ENCODE results near the gene ZBTB49.

Gene ZBTB49

GRCh38 chr4:4329496-4329895 lies 39.4 kb downstream of the ZBTB49 start:
- Histone ChIP-seq H2AFZ (ENCODE audit: low read length) (no peak overlapping the region), H3K4me3 (ENCODE audit: low read length, poor library complexity, severe bottlenecking) (no peak overlapping the region), H3K4me2 (ENCODE audit: low read depth, low read length, poor library complexity, severe bottlenecking) (no peak overlapping the region), H3K9ac (ENCODE audit: low read depth, low read length, poor library complexity, severe bottlenecking) (no peak overlapping the region), H3K9me2 (replicated peaks; ENCODE audit: low read depth, low read length) (no peaks in the 10 kb centered on the region), H3K27me3 (ENCODE audit: insufficient read depth, low read length, poor library complexity, severe bottlenecking) (no peaks in the 10 kb centered on the region), H3K36me3 (ENCODE audit: insufficient read depth, low read length) (no peaks in the 10 kb centered on the region), H3F3A (ENCODE audit: low read depth) (no peaks in the 10 kb centered on the region), H4K20me1 (ENCODE audit: insufficient read depth, low read length, poor library complexity, severe bottlenecking) (no peaks in the 10 kb centered on the region), H3K9me3 (ENCODE audit: insufficient read depth, low read depth, low read length) (no peaks in the 10 kb centered on the region), H3K4me1 (ENCODE audit: insufficient read depth, low read length, poor library complexity, severe bottlenecking) (no peaks in the 10 kb centered on the region), H3K79me2 (ENCODE audit: insufficient read depth, low read length) (no peaks in the 10 kb centered on the region)
- TF ChIP-seq CTCF (conservative IDR thresholded peaks at IDR 0.05; ENCODE audit: low read length) (no peak), EZH2phosphoT487 (IDR thresholded peaks at IDR 0.05; ENCODE audit: borderline replicate concordance) (no peak)

- Histone ChIP-seq H3K4me1 (ENCODE audit: insufficient read depth, low read length, poor library complexity, severe bottlenecking) (no peaks in the 10 kb centered on the region), H3K27me3 (ENCODE audit: insufficient read depth, low read length, poor library complexity, severe bottlenecking) (no peaks in the 10 kb centered on the region), H2AFZ (ENCODE audit: low read length) (no peak overlapping the region), H3K9me2 (replicated peaks; ENCODE audit: low read depth, low read length) (no peaks in the 10 kb centered on the region), H3K9ac (ENCODE audit: low read depth, low read length, poor library complexity, severe bottlenecking) (no peak overlapping the region), H3K4me3 (ENCODE audit: low read length, poor library complexity, severe bottlenecking) (no peak overlapping the region), H3K36me3 (ENCODE audit: insufficient read depth, low read length) (no peaks in the 10 kb centered on the region), H3K9me3 (ENCODE audit: insufficient read depth, low read depth, low read length) (no peaks in the 10 kb centered on the region), H3K4me2 (ENCODE audit: low read depth, low read length, poor library complexity, severe bottlenecking) (no peak overlapping the region), H3K79me2 (ENCODE audit: insufficient read depth, low read length) (no peaks in the 10 kb centered on the region), H4K20me1 (ENCODE audit: insufficient read depth, low read length, poor library complexity, severe bottlenecking) (no peaks in the 10 kb centered on the region), H3F3A (ENCODE audit: low read depth) (no peaks in the 10 kb centered on the region)
- TF ChIP-seq CTCF (conservative IDR thresholded peaks at IDR 0.05; ENCODE audit: low read length) (no peak), EZH2phosphoT487 (IDR thresholded peaks at IDR 0.05; ENCODE audit: borderline replicate concordance) (no peak)
Measured at GRCh38 chr4:4330794-4331193, 40.7 kb downstream of the ZBTB49 start.

GRCh38 chr4:4332529-4332928 lies 42.5 kb downstream of the ZBTB49 start:
- no peaks in the 10 kb centered on the region for H3K79me2 ChIP-seq (ENCODE audit: insufficient read depth, low read length)
- no peak overlapping the region for H2AFZ ChIP-seq (ENCODE audit: low read length)
- no peak for TF ChIP-seq EZH2phosphoT487 (IDR thresholded peaks at IDR 0.05; ENCODE audit: borderline replicate concordance)
- TF ChIP-seq CTCF (conservative IDR thresholded peaks at IDR 0.05; ENCODE audit: low read length): no peak
- H4K20me1 ChIP-seq (ENCODE audit: insufficient read depth, low read length, poor library complexity, severe bottlenecking): no peaks in the 10 kb centered on the region
- H3K4me1 ChIP-seq (ENCODE audit: insufficient read depth, low read length, poor library complexity, severe bottlenecking): no peaks in the 10 kb centered on the region
- no peaks in the 10 kb centered on the region for H3F3A ChIP-seq (ENCODE audit: low read depth)
- H3K9ac ChIP-seq (ENCODE audit: low read depth, low read length, poor library complexity, severe bottlenecking): no peak overlapping the region
- no peaks in the 10 kb centered on the region for H3K36me3 ChIP-seq (ENCODE audit: insufficient read depth, low read length)
- H3K27me3 ChIP-seq (ENCODE audit: insufficient read depth, low read length, poor library complexity, severe bottlenecking): no peaks in the 10 kb centered on the region
- H3K4me2 ChIP-seq (ENCODE audit: low read depth, low read length, poor library complexity, severe bottlenecking): no peak overlapping the region
- H3K9me3 ChIP-seq (ENCODE audit: insufficient read depth, low read depth, low read length): no peaks in the 10 kb centered on the region
- no peak overlapping the region for H3K4me3 ChIP-seq (ENCODE audit: low read length, poor library complexity, severe bottlenecking)
- no peaks in the 10 kb centered on the region for H3K9me2 ChIP-seq (replicated peaks; ENCODE audit: low read depth, low read length)
